HG02840 (cell line): Measurements from ENCODE around the gene FAM193A.
A peak's percentile ranks its signal among the peaks of the same experiment; 100 is the strongest.

Experiments used
- ATAC-seq: cut with Tn5 transposase; IDR thresholded peaks from one replicate; pipeline ENCODE4 v1.9.1; 2021; ENCODE audit warnings: mild to moderate bottlenecking, moderate library complexity, moderate number of reproducible peaks; ENCODE audit not compliant: unreplicated experiment, low FRiP score

The FAM193A gene, protein sequence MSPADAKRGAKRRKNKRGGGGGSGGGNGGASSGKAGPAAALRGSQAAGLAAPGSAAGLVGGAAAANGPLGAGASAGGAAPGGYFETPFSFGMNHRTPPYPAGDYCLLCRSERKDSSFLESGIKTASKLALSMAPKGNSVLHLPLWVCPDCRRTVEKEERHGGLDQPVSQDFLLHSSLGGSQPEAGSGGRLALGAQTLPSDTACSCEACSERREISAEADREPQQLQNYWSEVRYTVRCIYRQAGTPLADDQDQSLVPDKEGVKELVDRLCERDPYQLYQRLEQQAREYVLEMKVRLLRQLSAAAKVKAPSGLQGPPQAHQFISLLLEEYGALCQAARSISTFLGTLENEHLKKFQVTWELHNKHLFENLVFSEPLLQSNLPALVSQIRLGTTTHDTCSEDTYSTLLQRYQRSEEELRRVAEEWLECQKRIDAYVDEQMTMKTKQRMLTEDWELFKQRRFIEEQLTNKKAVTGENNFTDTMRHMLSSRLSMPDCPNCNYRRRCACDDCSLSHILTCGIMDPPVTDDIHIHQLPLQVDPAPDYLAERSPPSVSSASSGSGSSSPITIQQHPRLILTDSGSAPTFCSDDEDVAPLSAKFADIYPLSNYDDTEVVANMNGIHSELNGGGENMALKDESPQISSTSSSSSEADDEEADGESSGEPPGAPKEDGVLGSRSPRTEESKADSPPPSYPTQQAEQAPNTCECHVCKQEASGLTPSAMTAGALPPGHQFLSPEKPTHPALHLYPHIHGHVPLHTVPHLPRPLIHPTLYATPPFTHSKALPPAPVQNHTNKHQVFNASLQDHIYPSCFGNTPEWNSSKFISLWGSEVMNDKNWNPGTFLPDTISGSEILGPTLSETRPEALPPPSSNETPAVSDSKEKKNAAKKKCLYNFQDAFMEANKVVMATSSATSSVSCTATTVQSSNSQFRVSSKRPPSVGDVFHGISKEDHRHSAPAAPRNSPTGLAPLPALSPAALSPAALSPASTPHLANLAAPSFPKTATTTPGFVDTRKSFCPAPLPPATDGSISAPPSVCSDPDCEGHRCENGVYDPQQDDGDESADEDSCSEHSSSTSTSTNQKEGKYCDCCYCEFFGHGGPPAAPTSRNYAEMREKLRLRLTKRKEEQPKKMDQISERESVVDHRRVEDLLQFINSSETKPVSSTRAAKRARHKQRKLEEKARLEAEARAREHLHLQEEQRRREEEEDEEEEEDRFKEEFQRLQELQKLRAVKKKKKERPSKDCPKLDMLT (N-terminal part only)

DNA sequence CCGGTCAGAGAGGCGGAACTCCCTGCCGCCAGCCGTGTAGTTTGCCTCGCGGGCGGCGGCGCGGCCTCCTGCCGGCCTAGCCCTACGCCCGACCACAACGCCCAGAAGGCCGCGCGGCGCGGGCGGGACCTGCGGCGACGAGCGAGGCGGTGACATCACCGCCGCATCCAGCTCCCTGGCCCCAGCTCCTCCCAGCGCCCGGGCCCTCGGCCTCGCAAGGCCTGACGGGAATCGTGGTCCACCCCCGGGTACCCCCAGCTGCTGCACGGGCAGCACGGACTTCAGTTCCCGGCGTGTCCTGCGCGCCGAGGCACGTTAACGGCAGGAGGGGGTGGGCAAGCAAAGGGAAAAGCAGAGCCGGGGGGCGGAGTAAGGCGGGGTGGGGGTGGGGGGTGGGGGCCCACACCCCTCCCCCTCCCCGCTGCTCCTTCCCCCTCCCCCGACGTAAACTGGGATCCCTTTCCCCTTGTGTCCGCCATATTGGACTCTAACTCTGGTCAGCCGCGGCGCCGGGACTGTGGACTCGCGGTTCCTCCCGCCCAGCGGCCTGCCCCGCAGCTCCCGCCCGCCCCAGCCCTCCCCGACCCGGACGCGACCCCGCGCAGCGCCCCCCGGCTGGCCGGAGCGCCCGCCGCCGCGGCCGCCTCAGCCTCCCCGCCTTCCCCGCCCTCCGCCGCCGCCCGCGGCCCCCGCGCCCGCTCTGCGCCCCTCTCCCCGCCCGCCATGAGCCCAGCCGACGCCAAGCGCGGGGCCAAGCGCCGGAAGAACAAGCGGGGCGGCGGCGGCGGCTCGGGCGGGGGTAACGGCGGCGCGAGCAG, at the start of gene FAM193A:
Gene FAM193A (plus strand): TSS at position 455 of the 818 bp plus-strand sequence. CDS start 269 bp downstream, at position 724.
- peak; percentile 88 for ATAC-seq

GRCh38 chr4:2486981-2487380, 49.5 kb upstream of the FAM193A start:
- no peak for ATAC-seq

DNA sequence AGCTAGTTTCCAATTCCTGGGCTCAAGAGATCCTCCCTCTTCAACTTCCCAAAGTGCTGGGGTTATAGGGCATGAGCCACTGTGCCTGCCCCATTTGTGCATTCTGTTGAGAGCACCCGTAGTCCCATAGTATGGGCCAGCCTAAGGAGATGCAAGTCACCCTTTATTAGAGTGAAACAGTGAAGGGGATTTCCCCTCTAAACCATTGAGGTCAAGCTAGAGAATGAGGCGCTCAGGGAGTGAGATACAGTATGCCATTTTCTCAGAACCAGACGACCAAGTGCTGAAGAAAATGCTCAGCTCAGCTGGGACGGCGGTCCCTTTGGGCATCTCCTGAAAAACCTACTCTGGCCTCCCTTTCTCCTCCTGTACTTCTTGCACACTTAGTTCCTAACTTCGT, 48.8 kb upstream of the FAM193A start:
- ATAC-seq = no peak

DNA sequence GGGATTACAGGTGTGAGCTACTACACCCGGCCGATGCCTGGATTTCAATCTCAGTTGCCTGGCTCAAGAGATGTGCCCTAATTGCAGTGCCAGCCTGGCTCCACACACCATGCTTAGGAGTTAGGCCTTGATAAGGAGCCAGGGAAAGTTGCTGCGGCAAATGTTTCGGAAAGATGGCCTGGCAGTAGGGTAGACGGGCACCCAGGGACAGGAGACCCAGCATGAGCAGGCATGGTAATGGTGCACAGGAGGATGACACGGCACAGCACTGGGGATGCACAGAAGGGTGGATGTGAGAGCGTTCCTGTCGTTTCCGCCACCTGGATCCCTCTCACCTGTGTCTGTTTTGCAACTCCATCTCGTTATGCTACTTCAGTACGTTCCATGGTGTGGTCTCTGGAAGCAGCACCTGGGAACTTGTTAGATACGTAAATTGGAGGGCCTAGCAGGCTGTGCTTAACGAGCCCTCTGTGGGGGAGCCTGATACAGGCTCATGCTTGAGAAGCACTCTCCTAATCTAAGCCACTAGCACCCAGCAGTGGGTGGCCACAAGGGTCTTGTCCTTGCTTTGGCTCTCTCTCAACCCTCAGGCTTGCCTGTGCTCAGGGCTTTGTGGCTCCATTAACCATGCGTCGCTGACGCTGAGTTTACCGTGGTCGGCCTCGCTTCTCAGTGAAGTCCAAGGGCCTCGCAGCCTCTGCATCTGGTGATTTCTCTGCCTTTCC, 47.2 kb upstream of the FAM193A start:
- ATAC-seq = no peak

DNA sequence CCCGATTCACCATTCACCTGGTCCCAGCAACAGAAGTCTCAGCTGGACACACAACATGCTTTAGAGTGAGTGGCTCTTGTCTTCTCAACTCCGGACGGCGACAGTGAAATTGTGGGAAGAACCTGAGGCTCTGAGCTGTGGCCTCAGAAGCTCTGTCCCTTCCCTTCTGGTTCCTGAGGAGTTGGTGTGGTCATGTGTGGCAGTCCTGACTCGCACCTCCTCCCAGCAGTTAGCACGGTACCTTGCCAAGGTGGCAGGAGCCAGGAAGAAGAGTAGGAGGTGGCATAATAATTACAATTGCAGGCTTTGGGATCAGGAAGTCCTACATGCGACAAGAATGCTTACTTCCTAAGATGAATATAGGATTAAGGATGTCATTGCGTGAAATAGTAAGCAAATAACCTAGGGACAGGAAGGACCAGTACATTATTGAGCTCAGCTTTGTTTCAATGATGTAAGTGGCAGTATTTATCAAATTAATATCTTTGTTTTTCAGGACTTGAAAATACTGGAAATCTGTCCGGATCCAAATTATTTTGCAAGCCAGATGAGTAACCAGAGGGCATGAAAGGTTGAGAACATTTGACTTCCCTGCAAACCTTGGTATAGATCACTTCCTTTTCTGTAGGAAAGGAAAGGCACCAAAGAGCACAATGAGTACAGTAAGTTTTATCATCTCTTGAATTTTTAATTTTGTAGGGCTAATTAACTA, 46.5 kb upstream of the FAM193A start:
- no peak for ATAC-seq

GRCh38 chr4:2492970-2493369, 43.5 kb upstream of the FAM193A start:
- no peak for ATAC-seq

DNA sequence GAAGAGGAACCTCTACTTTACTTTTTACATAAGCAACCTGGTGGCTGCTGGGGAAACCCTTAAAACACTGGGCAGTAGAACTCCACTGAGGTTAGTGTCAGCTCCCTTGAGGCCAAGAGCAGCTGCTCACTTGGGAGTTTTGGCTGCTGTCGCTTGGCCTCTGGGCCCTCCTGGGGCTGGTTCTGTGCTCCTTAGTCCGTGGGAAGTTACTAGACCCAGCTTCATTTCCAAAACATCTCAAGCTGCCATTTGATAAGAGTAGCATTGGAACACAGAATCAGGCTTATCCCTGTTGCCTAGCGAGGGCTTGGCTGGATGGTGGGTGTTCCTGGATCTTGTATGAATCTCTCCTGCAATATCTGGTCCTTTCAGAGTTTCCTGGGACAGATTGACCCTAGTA, 41.5 kb upstream of the FAM193A start:
- no peak for ATAC-seq

- no peak for ATAC-seq
Observed at GRCh38 chr4:2497324-2497723, 39.1 kb upstream of the FAM193A start.

DNA sequence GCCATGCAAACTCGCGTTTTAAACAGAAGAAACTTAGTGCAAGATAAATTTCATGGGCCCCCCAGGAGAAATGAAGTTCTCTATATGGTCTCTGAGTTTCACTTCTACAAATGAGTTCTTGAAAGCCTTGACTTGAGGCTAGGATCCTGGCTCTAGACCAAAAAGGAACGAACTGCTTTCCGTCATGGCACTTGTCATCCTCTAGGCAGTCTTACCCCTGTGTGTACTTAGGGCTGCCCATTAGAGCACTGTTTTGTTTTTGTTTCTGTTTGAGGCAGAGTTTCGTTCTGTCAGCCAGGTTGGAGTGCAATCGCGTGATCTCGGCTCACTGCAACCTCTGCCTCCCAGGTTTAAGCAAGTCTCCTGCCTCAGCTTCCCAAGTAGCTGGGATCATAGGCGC, 38.5 kb upstream of the FAM193A start:
- ATAC-seq = peak; percentile 60

GRCh38 chr4:2500547-2500946, 35.9 kb upstream of the FAM193A start:
- ATAC-seq = no peak

GRCh38 chr4:2501034-2501594, 35.3 kb upstream of the FAM193A start:
- no peak for ATAC-seq

GRCh38 chr4:2503809-2504208, 32.6 kb upstream of the FAM193A start:
- ATAC-seq = no peak

DNA sequence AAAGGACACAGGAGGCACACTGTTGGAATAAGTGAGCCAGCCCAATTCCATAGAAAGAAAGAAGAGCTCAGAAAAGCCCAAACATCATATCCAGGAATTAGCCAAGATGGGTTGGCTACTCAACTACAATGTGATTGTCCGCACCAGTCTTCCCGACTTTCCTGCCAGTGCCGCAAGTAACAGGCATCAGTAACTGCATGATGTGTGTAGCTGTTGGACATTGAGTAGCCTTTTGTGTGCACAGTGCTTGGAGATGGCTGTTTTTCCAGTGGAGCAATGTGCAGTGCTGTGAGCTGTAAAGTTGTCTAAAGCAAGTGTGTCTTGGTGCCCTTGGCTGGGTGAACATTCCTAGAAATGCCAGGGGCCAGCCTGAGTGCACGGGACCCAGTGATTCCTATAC, 29.2 kb upstream of the FAM193A start:
- ATAC-seq = no peak

- ATAC-seq = no peak
Observed at GRCh38 chr4:2507855-2508254, 28.6 kb upstream of the FAM193A start.

DNA sequence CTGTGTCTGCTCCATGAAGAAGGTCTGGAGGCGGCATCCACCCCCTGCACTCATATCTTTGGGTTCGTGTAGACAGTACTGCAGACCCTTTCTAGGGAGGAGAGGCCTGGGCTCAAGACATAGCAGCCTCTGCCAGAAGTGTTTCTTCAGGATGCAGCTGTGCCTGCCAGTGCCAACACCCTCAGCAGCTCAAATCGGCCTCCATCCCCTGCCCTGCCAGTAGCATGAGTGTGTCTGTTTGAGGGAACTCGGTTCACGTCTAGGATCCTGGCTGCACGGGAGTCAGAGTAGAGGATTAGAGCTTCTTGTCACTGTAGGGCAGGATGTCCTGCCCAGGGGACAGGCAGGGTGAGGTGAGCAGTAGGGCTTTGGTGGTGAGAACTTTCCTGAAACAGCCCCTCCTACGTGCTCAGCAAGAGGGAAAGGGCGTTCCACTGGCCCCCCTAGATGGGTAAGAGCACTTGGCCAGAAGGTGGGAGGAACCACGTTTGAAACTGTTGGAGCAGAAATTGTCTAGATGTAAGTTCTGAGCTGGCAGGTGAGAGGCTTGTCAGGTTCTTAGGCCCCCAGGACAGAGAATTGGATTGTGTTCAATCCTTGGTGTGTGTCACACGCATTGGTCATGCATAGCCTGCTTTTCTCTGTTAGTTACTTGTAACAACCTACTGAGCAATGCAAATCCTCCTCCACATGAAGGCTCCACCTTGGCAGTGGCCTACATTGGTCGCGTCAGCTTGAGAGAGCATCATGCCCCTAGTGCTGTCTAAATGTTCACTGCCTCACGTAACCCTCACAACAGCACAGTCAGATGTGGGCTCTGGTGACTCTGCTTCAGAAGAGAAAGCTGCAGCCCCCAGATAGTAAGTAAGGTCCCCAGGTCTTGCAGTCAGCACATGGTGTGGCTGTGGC, 25.8 kb upstream of the FAM193A start:
- no peak for ATAC-seq

DNA sequence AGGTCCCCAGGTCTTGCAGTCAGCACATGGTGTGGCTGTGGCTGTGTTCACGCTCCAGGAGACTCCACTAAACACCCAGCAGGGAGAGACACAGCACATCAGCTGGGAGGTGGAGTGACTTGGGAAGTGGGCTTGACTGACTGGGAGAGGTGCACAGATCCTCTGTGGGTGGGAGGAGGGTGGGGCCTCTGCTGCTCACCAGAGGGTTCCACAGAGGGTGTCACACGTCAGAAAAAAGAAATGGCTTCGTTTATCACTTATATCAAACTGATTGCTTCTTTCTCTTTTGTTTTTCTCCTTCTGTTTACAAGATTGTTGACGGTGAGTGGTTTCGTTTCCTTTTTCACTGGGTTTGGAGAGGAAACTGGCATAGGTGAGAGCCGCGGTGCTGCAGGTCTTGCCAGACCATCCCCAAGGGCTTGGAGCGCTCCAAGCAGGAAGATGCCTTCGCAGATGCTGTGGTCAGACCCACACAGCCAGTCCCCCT, 24.8 kb upstream of the FAM193A start:
- no peak for ATAC-seq
